ENCODE results near the gene WBP2.

DNA sequence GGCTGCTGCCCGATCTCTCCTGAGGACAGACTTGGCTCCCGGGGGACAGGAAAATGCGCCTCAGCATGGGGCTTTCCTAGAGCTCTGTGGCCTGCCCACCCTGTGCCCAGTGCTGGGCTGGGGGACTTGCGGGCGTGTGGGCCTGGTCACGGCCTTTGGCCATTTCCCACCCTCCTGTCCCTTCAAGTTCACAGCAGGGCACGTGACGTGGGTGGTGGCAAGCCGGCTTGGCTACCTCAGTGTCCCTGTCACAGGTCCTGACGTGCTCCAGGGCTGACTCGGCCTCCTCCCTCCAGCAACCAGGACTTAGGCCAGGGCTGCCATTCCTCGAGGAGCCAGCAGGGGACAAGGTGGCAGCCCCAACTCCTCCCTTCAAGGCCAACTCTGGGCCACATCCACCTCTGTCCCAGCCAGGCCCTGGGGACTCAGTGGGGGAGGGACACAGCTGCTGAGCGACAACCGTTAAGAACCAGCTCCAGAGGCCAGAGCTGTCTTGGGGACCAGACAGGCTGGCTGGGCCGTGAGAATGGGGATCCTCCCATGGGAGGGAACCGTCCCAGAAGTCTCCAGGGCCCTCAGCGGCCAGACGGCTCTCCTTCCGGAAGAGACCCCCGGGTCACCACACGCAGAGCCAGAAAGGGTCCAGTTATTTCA lies 9.9 kb downstream of the WBP2 start:
- TF ChIP-seq, protein P1, sequence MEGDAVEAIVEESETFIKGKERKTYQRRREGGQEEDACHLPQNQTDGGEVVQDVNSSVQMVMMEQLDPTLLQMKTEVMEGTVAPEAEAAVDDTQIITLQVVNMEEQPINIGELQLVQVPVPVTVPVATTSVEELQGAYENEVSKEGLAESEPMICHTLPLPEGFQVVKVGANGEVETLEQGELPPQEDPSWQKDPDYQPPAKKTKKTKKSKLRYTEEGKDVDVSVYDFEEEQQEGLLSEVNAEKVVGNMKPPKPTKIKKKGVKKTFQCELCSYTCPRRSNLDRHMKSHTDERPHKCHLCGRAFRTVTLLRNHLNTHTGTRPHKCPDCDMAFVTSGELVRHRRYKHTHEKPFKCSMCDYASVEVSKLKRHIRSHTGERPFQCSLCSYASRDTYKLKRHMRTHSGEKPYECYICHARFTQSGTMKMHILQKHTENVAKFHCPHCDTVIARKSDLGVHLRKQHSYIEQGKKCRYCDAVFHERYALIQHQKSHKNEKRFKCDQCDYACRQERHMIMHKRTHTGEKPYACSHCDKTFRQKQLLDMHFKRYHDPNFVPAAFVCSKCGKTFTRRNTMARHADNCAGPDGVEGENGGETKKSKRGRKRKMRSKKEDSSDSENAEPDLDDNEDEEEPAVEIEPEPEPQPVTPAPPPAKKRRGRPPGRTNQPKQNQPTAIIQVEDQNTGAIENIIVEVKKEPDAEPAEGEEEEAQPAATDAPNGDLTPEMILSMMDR (IDR thresholded peaks at IDR 0.05; ENCODE audit: low read depth, low read length): peak; percentile 80
- TF ChIP-seq, protein P2, sequence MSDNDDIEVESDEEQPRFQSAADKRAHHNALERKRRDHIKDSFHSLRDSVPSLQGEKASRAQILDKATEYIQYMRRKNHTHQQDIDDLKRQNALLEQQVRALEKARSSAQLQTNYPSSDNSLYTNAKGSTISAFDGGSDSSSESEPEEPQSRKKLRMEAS (IDR thresholded peaks at IDR 0.05; ENCODE audit: low read depth, low read length): peak; percentile 75

Data from NB4 (cell line).